Suprapubic skin (tissue), 4 donors: ENCODE measurements around the gene MYB. TPM values are rescaled to one million over a fixed set of nuclear protein-coding genes. Genes with fewer than 3 reads are reported as not detected.

Experiments
- DNase-seq, 2 donors: peaks; one replicate each; pipeline ENCODE4 v3.0.0-alpha.2; 2019; ENCODE audit warnings: low spot score in 2 of 2
- H3K27ac ChIP-seq: fragments of 200-600 bp; sonication (generic); one replicate; pipeline ENCODE4 v1.5.1; 2019
- H3K27me3 ChIP-seq: fragments of 200-600 bp; sonication (generic); one replicate; pipeline ENCODE4 v1.5.1; 2019
- H3K36me3 ChIP-seq: fragments of 200-600 bp; sonication (generic); one replicate; pipeline ENCODE4 v1.5.1; 2019
- H3K4me1 ChIP-seq: fragments of 200-600 bp; sonication (generic); one replicate; pipeline ENCODE4 v1.5.1; 2019
- H3K4me3 ChIP-seq: fragments of 200-600 bp; sonication (generic); one replicate; pipeline ENCODE4 v1.5.1; 2019; ENCODE audit warnings: mild to moderate bottlenecking
- H3K9me3 ChIP-seq: fragments of 200-600 bp; sonication (generic); one replicate; pipeline ENCODE4 v1.5.1; 2019
- EP300 ChIP-seq: sonication (generic); formaldehyde crosslinking; IDR thresholded peaks from one replicate; pipeline ENCODE4 v1.6.1; 2017; ENCODE audit warnings: antibody characterized with exemption
- POLR2A ChIP-seq, 2 donors: fragments of 450-650 bp; IDR thresholded peaks; one replicate each; pipeline ENCODE4 v1.6.1; 2017; ENCODE audit warnings: antibody characterized with exemption in 2 of 2, mild to moderate bottlenecking in 2 of 2, moderate library complexity in 2 of 2
- POLR2AphosphoS5 ChIP-seq, 3 donors: sonication (generic); formaldehyde crosslinking; IDR thresholded peaks; one replicate each; pipeline ENCODE4 v1.6.1; 2017; ENCODE audit warnings: antibody characterized with exemption in 3 of 3
- WGBS: methylation state at CpG from one replicate; pipeline ENCODE4 v1.1.5; 2018; 5-methylcytosine and 5-hydroxymethylcytosine counted together
- total RNA-seq, 4 donors: library from RNA; depleted of rRNA; stranded (reverse); fragments of >200 nt; gene quantifications; one replicate each; pipeline ENCODE4 v1.1.0, GENCODE V29; 2016
- TF ChIP-seq, protein P1 (sequence below), 2 donors: fragments of 200-600 bp in 1 of 2; fragments of 450-650 bp in 1 of 2; sonication (generic) in 1 of 2; IDR thresholded peaks; one replicate each; pipeline ENCODE4 v1.5.1; 2016 to 2019; ENCODE audit warnings: antibody characterized with exemption in 2 of 2, mild to moderate bottlenecking in 1 of 2, moderate library complexity in 1 of 2

The MYB gene
- total RNA-seq, 4 donors from 2014 or later = 5.1 to 18.0 (median 8.8) TPM

GRCh38 chr6:135165031-135165430, 16.1 kb upstream of the MYB start:
- H3K4me1 ChIP-seq = no peaks in the 10 kb centered on the region
- WGBS = 85% methylated on average over 2 of the region's 2 CpGs

GRCh38 chr6:135166515-135166914, 14.6 kb upstream of the MYB start:
- H3K4me1 ChIP-seq = peaks cover 3% of the 10 kb centered on the region
- no peak for DNase-seq
- H3K36me3 ChIP-seq = no peaks in the 10 kb centered on the region
- no peak overlapping the region for H3K4me3 ChIP-seq
- 98% methylated on average over 3 of the region's 3 CpGs for WGBS
- peaks cover 3% of the 10 kb centered on the region for H3K27me3 ChIP-seq
- TF ChIP-seq, protein P1, sequence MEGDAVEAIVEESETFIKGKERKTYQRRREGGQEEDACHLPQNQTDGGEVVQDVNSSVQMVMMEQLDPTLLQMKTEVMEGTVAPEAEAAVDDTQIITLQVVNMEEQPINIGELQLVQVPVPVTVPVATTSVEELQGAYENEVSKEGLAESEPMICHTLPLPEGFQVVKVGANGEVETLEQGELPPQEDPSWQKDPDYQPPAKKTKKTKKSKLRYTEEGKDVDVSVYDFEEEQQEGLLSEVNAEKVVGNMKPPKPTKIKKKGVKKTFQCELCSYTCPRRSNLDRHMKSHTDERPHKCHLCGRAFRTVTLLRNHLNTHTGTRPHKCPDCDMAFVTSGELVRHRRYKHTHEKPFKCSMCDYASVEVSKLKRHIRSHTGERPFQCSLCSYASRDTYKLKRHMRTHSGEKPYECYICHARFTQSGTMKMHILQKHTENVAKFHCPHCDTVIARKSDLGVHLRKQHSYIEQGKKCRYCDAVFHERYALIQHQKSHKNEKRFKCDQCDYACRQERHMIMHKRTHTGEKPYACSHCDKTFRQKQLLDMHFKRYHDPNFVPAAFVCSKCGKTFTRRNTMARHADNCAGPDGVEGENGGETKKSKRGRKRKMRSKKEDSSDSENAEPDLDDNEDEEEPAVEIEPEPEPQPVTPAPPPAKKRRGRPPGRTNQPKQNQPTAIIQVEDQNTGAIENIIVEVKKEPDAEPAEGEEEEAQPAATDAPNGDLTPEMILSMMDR (IDR thresholded peaks at IDR 0.05) = no peak
- no peak for TF ChIP-seq POLR2A (IDR thresholded peaks at IDR 0.05)
- TF ChIP-seq POLR2AphosphoS5 (IDR thresholded peaks at IDR 0.05) = no peak
- TF ChIP-seq EP300 = no peak
- no peaks in the 10 kb centered on the region for H3K9me3 ChIP-seq
- H3K27ac ChIP-seq = no peak overlapping the region

More at GRCh38 chr6:135165031-135165430, 16.1 kb upstream of the MYB start:
- Histone ChIP-seq H3K4me3 (no peak overlapping the region), H3K27ac (no peak overlapping the region), H3K9me3 (no peaks in the 10 kb centered on the region), H3K27me3 (peaks cover 3% of the 10 kb centered on the region), H3K36me3 (no peaks in the 10 kb centered on the region)
- no peak for DNase-seq
- TF ChIP-seq POLR2A (IDR thresholded peaks at IDR 0.05) (no peak), POLR2AphosphoS5 (IDR thresholded peaks at IDR 0.05) (no peak), EP300 (no peak)
- TF ChIP-seq, protein P1 (IDR thresholded peaks at IDR 0.05) = no peak

DNA sequence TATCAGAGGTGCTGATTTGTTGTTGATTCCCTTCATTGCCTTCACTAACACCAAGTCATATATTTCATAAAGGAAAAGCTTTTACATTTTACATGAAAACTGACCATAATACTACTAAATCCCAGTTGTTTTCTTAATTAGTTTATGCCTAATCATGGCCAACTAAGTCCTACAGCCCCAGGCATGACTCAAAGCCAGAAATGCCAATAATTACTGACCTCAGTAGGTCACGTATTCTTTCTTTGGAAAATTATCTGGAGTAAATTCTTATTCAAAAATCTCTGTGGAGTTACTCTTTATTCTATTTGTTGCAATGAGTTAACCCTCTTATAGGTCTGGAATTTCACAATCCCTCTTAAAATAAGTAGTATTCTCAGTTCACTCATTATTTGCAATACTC, 13.5 kb upstream of the MYB start:
- WGBS = 63% methylated on average over 1 of the region's 1 CpG
- Histone ChIP-seq H3K4me3 (no peak overlapping the region), H3K36me3 (no peaks in the 10 kb centered on the region), H3K4me1 (peaks cover 3% of the 10 kb centered on the region), H3K9me3 (no peaks in the 10 kb centered on the region), H3K27ac (no peak overlapping the region), H3K27me3 (peaks cover 3% of the 10 kb centered on the region)
- DNase-seq = no peak
- TF ChIP-seq POLR2A (IDR thresholded peaks at IDR 0.05) (no peak), EP300 (no peak), POLR2AphosphoS5 (IDR thresholded peaks at IDR 0.05) (no peak)
- TF ChIP-seq, protein P1 (IDR thresholded peaks at IDR 0.05) = no peak

- no peak for DNase-seq
- no peaks in the 10 kb centered on the region for H3K36me3 ChIP-seq
- H3K4me3 ChIP-seq = no peak overlapping the region
Observed at GRCh38 chr6:135168766-135169165, 12.3 kb upstream of the MYB start.

DNA sequence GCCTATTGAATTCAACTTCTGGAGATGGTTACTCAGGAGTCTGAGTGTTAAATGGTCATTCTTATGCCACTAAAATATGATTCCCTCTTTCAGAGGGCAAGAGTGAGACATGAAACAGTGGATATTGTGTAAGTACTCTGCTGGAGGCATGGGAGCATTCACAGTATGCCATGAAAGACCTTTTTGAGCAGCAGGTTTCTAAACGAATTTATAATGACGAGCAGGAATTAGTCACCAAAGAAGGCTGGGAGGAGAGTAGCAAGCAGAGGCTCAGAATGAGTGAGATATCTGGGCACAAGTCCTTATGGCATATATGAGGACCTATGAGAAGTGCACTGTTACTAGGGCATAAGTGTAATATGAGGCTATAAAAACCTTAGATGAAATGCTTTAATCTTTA, 10.9 kb upstream of the MYB start:
- Histone ChIP-seq H3K27ac (peak overlapping the region; percentile 74), H3K4me3 (no peak overlapping the region), H3K4me1 (peaks cover 3% of the 10 kb centered on the region), H3K27me3 (no peaks in the 10 kb centered on the region), H3K36me3 (no peaks in the 10 kb centered on the region), H3K9me3 (no peaks in the 10 kb centered on the region)
- no peak for DNase-seq
- 53% methylated on average over 2 of the region's 2 CpGs for WGBS
- TF ChIP-seq, protein P1 (IDR thresholded peaks at IDR 0.05) = no peak
- no peak for TF ChIP-seq EP300
- no peak for TF ChIP-seq POLR2AphosphoS5 (IDR thresholded peaks at IDR 0.05)
- TF ChIP-seq POLR2A (IDR thresholded peaks at IDR 0.05) = no peak

More at GRCh38 chr6:135168766-135169165, 12.3 kb upstream of the MYB start:
- Histone ChIP-seq H3K4me1 (peaks cover 3% of the 10 kb centered on the region), H3K27ac (no peak overlapping the region), H3K27me3 (peaks cover 3% of the 10 kb centered on the region), H3K9me3 (no peaks in the 10 kb centered on the region)
- TF ChIP-seq, protein P1 (IDR thresholded peaks at IDR 0.05) = no peak
- no peak for TF ChIP-seq POLR2AphosphoS5 (IDR thresholded peaks at IDR 0.05)
- no peak for TF ChIP-seq EP300
- no peak for TF ChIP-seq POLR2A (IDR thresholded peaks at IDR 0.05)
